Mesenchymal stem cell (in vitro differentiated cells and primary cell): ENCODE results near the gene SCGB1D1.
"Not testable (repeated sequence)": the region's sequence is repeated elsewhere in the genome, so short reads cannot be mapped to it uniquely, and the experiment has no call there.

Experiments used
- DNase-seq: peaks from one replicate; pipeline ENCODE4 v3.0.0-alpha.2; 2013
- H2AFZ ChIP-seq: one replicate; pipeline ENCODE4 v1.6.1; 2013; ENCODE audit warnings: low read depth, mild to moderate bottlenecking, control low read depth, inconsistent platforms, low read length, moderate library complexity
- H2AK5ac ChIP-seq: 2 replicates; pipeline ENCODE4 v1.6.1; 2013; ENCODE audit warnings: low read length, moderate library complexity, mild to moderate bottlenecking, inconsistent platforms; ENCODE audit not compliant: severe bottlenecking
- H2BK120ac ChIP-seq: one replicate; pipeline ENCODE4 v1.6.1; 2013; ENCODE audit warnings: low read depth, mild to moderate bottlenecking, inconsistent platforms, low read length, moderate library complexity
- H2BK12ac ChIP-seq, 2 experiments: one replicate each; pipeline ENCODE4 v1.6.1; 2013; ENCODE audit warnings: inconsistent platforms in 2 of 2, low read length in 2 of 2, mild to moderate bottlenecking in 2 of 2, moderate library complexity in 2 of 2, control low read depth in 1 of 2
- H2BK15ac ChIP-seq: one replicate; pipeline ENCODE4 v1.6.1; 2013; ENCODE audit warnings: mild to moderate bottlenecking, low read depth, inconsistent platforms; ENCODE audit not compliant: poor library complexity, severe bottlenecking
- H2BK5ac ChIP-seq: 2 replicates; pipeline ENCODE4 v1.6.1; 2013; ENCODE audit warnings: low read depth, mild to moderate bottlenecking, low read length, control low read depth, inconsistent platforms; ENCODE audit not compliant: poor library complexity, severe bottlenecking
- H3K14ac ChIP-seq, 2 experiments: one replicate each; pipeline ENCODE4 v1.6.1; 2013; ENCODE audit warnings: inconsistent platforms in 2 of 2, low read length in 2 of 2, control low read depth in 1 of 2, mild to moderate bottlenecking in 1 of 2, moderate library complexity in 1 of 2
- H3K18ac ChIP-seq, 2 experiments: one replicate each; pipeline ENCODE4 v1.6.1; 2013; ENCODE audit warnings: inconsistent platforms in 2 of 2, low read length in 2 of 2, control low read depth in 1 of 2, low read depth in 1 of 2, mild to moderate bottlenecking in 1 of 2
- H3K23ac ChIP-seq, 2 experiments: one replicate each; pipeline ENCODE4 v1.6.1; 2013; ENCODE audit warnings: inconsistent platforms in 2 of 2, low read length in 2 of 2, mild to moderate bottlenecking in 2 of 2, moderate library complexity in 2 of 2, control low read depth in 1 of 2
- H3K27ac ChIP-seq: 2 replicates; pipeline ENCODE4 v1.5.1; 2013; ENCODE audit warnings: mild to moderate bottlenecking, moderate library complexity, low read length, control low read depth, inconsistent platforms; ENCODE audit not compliant: poor library complexity, severe bottlenecking
- H3K27me3 ChIP-seq, 2 experiments: 2 replicates each; pipeline versions ENCODE4 v1.6.1 to v1.7.0; 2013; ENCODE audit warnings: low read length in 2 of 2, mild to moderate bottlenecking in 2 of 2, moderate library complexity in 2 of 2, control low read depth in 1 of 2, inconsistent platforms in 1 of 2; ENCODE audit not compliant: control insufficient read depth in 1 of 2, insufficient read depth in 1 of 2
- H3K36me3 ChIP-seq, 2 experiments: 2 replicates each; pipeline versions ENCODE4 v1.6.1 to v1.7.0; 2013; ENCODE audit warnings: low read length in 2 of 2, control low read depth in 1 of 2, inconsistent platforms in 1 of 2, low read depth in 1 of 2, mild to moderate bottlenecking in 1 of 2; ENCODE audit not compliant: insufficient read depth in 2 of 2, control insufficient read depth in 1 of 2
- H3K4ac ChIP-seq, 2 experiments: one replicate each; pipeline ENCODE4 v1.6.1; 2013; ENCODE audit warnings: inconsistent platforms in 2 of 2, low read length in 2 of 2, mild to moderate bottlenecking in 2 of 2, moderate library complexity in 2 of 2, control low read depth in 1 of 2, low read depth in 1 of 2
- H3K4me1 ChIP-seq: 2 replicates; pipeline ENCODE4 v1.6.1; 2013; ENCODE audit warnings: low read depth, low read length, control low read depth; ENCODE audit not compliant: control insufficient read depth, insufficient read depth
- H3K4me2 ChIP-seq: 2 replicates; pipeline ENCODE4 v1.6.1; 2013; ENCODE audit warnings: low read length, mild to moderate bottlenecking, inconsistent platforms; ENCODE audit not compliant: poor library complexity, severe bottlenecking
- H3K4me3 ChIP-seq, 2 experiments: 2 replicates each; pipeline versions ENCODE4 v1.5.1 to v1.7.0; 2013; ENCODE audit warnings: low read length in 2 of 2, mild to moderate bottlenecking in 2 of 2, control low read depth in 1 of 2, low read depth in 1 of 2; ENCODE audit not compliant: insufficient read depth in 1 of 2
- H3K79me1 ChIP-seq: replicated peaks from 2 replicates; pipeline ENCODE4 v1.6.1; 2013; ENCODE audit warnings: mild to moderate bottlenecking, control low read depth, low read length, inconsistent platforms; ENCODE audit not compliant: poor library complexity, severe bottlenecking
- H3K9ac ChIP-seq: 2 replicates; pipeline ENCODE4 v1.7.0; 2013; ENCODE audit warnings: mild to moderate bottlenecking, low read length, moderate library complexity
- H3K9me3 ChIP-seq: 2 replicates; pipeline ENCODE4 v1.7.0; 2013; ENCODE audit warnings: mild to moderate bottlenecking, low read length; ENCODE audit not compliant: control insufficient read depth
- H4K8ac ChIP-seq: one replicate; pipeline ENCODE4 v1.6.1; 2013; ENCODE audit warnings: inconsistent platforms, mild to moderate bottlenecking, low read length, moderate library complexity
- H4K91ac ChIP-seq: one replicate; pipeline ENCODE4 v1.6.1; 2013; ENCODE audit warnings: mild to moderate bottlenecking, low read length, inconsistent platforms
- WGBS: methylation state at CpG from one replicate; pipeline ENCODE4 v1.1.7; 2013; ENCODE audit warnings: mixed read lengths; 5-methylcytosine and 5-hydroxymethylcytosine counted together

SCGB1D1 gene

GRCh38 chr11:62193952-62194351 is 3.9 kb downstream of the SCGB1D1 start:
- H2AK5ac ChIP-seq: no peak overlapping the region
- H3K18ac ChIP-seq: no peak overlapping the region
- no peak overlapping the region for H3K4me3 ChIP-seq
- no peaks in the 10 kb centered on the region for H3K9me3 ChIP-seq
- no peak overlapping the region for H2BK12ac ChIP-seq
- no peak overlapping the region for H3K4ac ChIP-seq
- H4K8ac ChIP-seq: no peak overlapping the region
- H3K14ac ChIP-seq: no peak overlapping the region
- no peak overlapping the region for H3K4me2 ChIP-seq
- WGBS: 74% methylated on average over 4 of the region's 4 CpGs
- no peak overlapping the region for H2AFZ ChIP-seq
- DNase-seq: no peak
- no peaks in the 10 kb centered on the region for H3K36me3 ChIP-seq
- H3K27me3 ChIP-seq: peaks cover 45 to 70% of the 10 kb centered on the region in 2 experiments
- no peaks in the 10 kb centered on the region for H3K79me1 ChIP-seq
- H2BK120ac ChIP-seq: no peak overlapping the region
- no peak overlapping the region for H4K91ac ChIP-seq
- no peak overlapping the region for H2BK15ac ChIP-seq
- no peak overlapping the region for H3K27ac ChIP-seq
- H3K23ac ChIP-seq: no peak overlapping the region
- no peak overlapping the region for H3K9ac ChIP-seq
- no peaks in the 10 kb centered on the region for H3K4me1 ChIP-seq
- no peak overlapping the region for H2BK5ac ChIP-seq

- not testable (repeated sequence) for H2BK120ac ChIP-seq, H3K4me1 ChIP-seq, H3K9me3 ChIP-seq, H3K4ac ChIP-seq, H3K79me1 ChIP-seq, H4K91ac ChIP-seq, H2AK5ac ChIP-seq, H2BK15ac ChIP-seq, H4K8ac ChIP-seq, H3K14ac ChIP-seq, H3K9ac ChIP-seq, H3K4me2 ChIP-seq, H2BK5ac ChIP-seq, H3K27ac ChIP-seq, H3K18ac ChIP-seq, H2AFZ ChIP-seq, H2BK12ac ChIP-seq, H3K23ac ChIP-seq, H3K36me3 ChIP-seq, DNase-seq, H3K4me3 ChIP-seq
- H3K27me3 ChIP-seq: peaks cover 39 to 67% of the 10 kb centered on the region in 2 experiments
- WGBS: 6% methylated on average over 2 of the region's 9 CpGs
These were observed 5.0 kb downstream of the SCGB1D1 start for GRCh38 chr11:62195010-62195409.

- Histone ChIP-seq H3K9ac (no peak overlapping the region), H3K27ac (no peak overlapping the region), H2BK120ac (no peak overlapping the region), H3K27me3 (peaks cover 32 to 64% of the 10 kb centered on the region in 2 experiments), H2BK15ac (no peak overlapping the region), H3K23ac (no peak overlapping the region), H4K91ac (no peak overlapping the region), H3K18ac (no peak overlapping the region), H3K4me3 (no peak overlapping the region), H2BK5ac (no peak overlapping the region), H4K8ac (no peak overlapping the region), H3K4ac (no peak overlapping the region), H3K79me1 (no peaks in the 10 kb centered on the region), H3K9me3 (no peaks in the 10 kb centered on the region), H3K14ac (no peak overlapping the region), H3K36me3 (no peaks in the 10 kb centered on the region), H2AK5ac (no peak overlapping the region), H2AFZ (no peak overlapping the region), H2BK12ac (no peak overlapping the region), H3K4me1 (no peaks in the 10 kb centered on the region), H3K4me2 (no peak overlapping the region)
- WGBS: 69% methylated on average over 7 of the region's 7 CpGs
- no peak for DNase-seq
These were observed 5.9 kb downstream of the SCGB1D1 start for GRCh38 chr11:62195945-62196344.

- H3K4me1 ChIP-seq, H3K4ac ChIP-seq, H3K27ac ChIP-seq, H2BK15ac ChIP-seq, H3K36me3 ChIP-seq, H2AK5ac ChIP-seq, H2BK120ac ChIP-seq, H2BK5ac ChIP-seq, H3K4me3 ChIP-seq, DNase-seq, H3K23ac ChIP-seq, H3K9me3 ChIP-seq, H2AFZ ChIP-seq, H4K91ac ChIP-seq, H3K79me1 ChIP-seq, H3K14ac ChIP-seq, H3K18ac ChIP-seq, H3K4me2 ChIP-seq, H3K9ac ChIP-seq, H2BK12ac ChIP-seq, H4K8ac ChIP-seq: not testable (repeated sequence)
- H3K27me3 ChIP-seq: peaks cover 31 to 61% of the 10 kb centered on the region in 2 experiments
- 100% methylated on average over 2 of the region's 2 CpGs for WGBS
These were observed 7.4 kb downstream of the SCGB1D1 start for GRCh38 chr11:62197400-62197799.
